Stimulated activated CD8-positive, alpha-beta memory T cell treated with anti-CD3 and anti-CD28 coated beads, Interleukin-15, amount 100 ng/mL, for 48 hours (primary cell): Measurements from ENCODE around the gene TEX264.

Experiments
- DNase-seq, 2 donors: peaks; one replicate each; pipeline ENCODE4 v3.0.0-alpha.2; 2020; ENCODE audit warnings: low read depth in 2 of 2

Gene TEX264

DNA sequence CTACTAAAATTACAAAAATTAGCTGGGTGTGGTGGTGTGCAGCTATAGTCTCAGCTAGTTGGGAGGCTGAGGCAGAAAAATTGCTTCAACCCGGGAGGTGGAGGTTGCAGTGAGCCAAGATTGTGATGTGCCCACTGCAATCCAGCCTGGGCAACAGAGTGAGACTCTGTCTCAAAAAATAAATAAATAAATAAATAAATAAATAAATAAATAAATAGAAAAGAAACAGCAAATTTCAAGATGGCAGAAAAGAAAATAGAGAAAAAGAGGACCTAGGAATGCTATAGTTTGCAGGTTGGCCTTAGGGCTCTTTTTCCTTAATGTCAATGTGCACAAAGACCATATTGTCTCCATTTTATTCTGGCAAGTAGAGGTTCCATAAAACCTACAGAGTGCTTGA, 79.8 kb downstream of the TEX264 start:
- no peak for DNase-seq

DNA sequence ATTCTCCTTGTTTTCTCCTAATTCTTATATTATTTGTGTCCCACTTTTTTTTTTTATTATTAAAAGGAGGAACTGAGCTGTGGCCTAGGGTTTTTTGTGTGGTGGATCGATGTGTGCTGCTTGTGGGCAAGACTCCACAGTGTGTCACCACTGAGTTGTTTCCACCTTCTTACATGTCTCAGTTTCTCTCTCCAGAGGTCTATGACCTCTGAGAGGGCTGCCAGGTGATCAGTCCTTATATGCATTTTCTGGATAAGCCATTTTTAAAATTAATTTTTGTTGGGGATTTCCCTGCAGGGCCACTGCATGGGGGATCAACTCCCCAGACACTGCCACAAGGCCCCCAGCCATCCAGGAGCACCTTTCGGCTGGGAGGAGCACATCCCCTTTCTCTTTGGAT, 80.2 kb downstream of the TEX264 start:
- DNase-seq = no peak
